A549 (cell line): Measurements from ENCODE around the gene SMG6.

Experiments used
- ATOH8 ChIP-seq: fragments of 250-450 bp; sonication (Bioruptor Pico); IDR thresholded peaks from 2 replicates; pipeline ENCODE4 v1.5.0; 2020; ENCODE audit warnings: low read depth, mild to moderate bottlenecking, moderate library complexity
- CTCF ChIP-seq: fragments of >200 bp; sonication (Bioruptor Twin); formaldehyde crosslinking; IDR thresholded peaks from 3 replicates; pipeline ENCODE4 v1.5.1; 2016
- EP300 ChIP-seq, 2 experiments: fragments of >200 bp; sonication (Bioruptor Twin); formaldehyde crosslinking; IDR thresholded peaks; 2 replicates in 1 of 2; 3 replicates in 1 of 2; pipeline ENCODE4 v1.6.1; 2016 to 2017
- FOSL2 ChIP-seq, 2 experiments: fragments of 450-650 bp in 1 of 2; fragments of >200 bp in 1 of 2; sonication (Bioruptor Twin) in 1 of 2; formaldehyde crosslinking; IDR thresholded peaks; 2 replicates each; pipeline versions ENCODE4 v1.5.0 to v1.6.1; 2016 to 2020; ENCODE audit warnings: mild to moderate bottlenecking in 1 of 2, moderate library complexity in 1 of 2
- KDM1A ChIP-seq: fragments of 200-600 bp; sonication (generic); IDR thresholded peaks from 2 replicates; pipeline ENCODE4 v1.6.1; 2016; ENCODE audit warnings: low read depth, mild to moderate bottlenecking
- KDM5A ChIP-seq: fragments of 200-600 bp; sonication (generic); IDR thresholded peaks from 2 replicates; pipeline ENCODE4 v1.6.1; 2016; ENCODE audit warnings: antibody characterized with exemption, mild to moderate bottlenecking
- RAD21 ChIP-seq, 2 experiments: fragments of >200 bp in 1 of 2; sonication (Bioruptor Twin) in 1 of 2; formaldehyde crosslinking in 1 of 2; IDR thresholded peaks in 1 of 2; conservative IDR thresholded peaks in 1 of 2; 2 replicates in 1 of 2; 3 replicates in 1 of 2; pipeline ENCODE4 v1.6.1; 2012 to 2018; ENCODE audit warnings: inconsistent platforms in 1 of 2
- TFCP2L1 ChIP-seq: fragments of 250-450 bp; sonication (Bioruptor Pico); IDR thresholded peaks from 2 replicates; pipeline ENCODE4 v1.5.0; 2021; ENCODE audit warnings: mild to moderate bottlenecking
- TP53 ChIP-seq: fragments of 250-450 bp; sonication (Bioruptor Pico); IDR thresholded peaks from 2 replicates; pipeline ENCODE4 v1.5.0; 2021; ENCODE audit warnings: mild to moderate bottlenecking, moderate library complexity
- TF ChIP-seq, protein P1 (sequence below): fragments of 200-600 bp; sonication (generic); IDR thresholded peaks from 2 replicates; pipeline ENCODE4 v1.6.1; 2016; ENCODE audit warnings: antibody characterized with exemption, mild to moderate bottlenecking, moderate library complexity

GRCh38 chr17:2034806-2035540 lies 268.6 kb downstream of the SMG6 start:
- TF ChIP-seq CTCF, result no peak
- TF ChIP-seq ATOH8, result no peak
- no peak for TF ChIP-seq TFCP2L1 (CRISPR knock-in tag)
- no peak for TF ChIP-seq KDM1A
- no peak for TF ChIP-seq EP300 (IDR thresholded peaks at IDR 0.05)
- no peak for TF ChIP-seq RAD21 (conservative IDR thresholded peaks at IDR 0.05 in 1 of 2, IDR thresholded peaks at IDR 0.05 in 1 of 2)
- TF ChIP-seq FOSL2 (IDR thresholded peaks at IDR 0.05), result no peak
- no peak for TF ChIP-seq FOSL2 (CRISPR knock-in tag; IDR thresholded peaks at IDR 0.05)
- TF ChIP-seq, protein P1, sequence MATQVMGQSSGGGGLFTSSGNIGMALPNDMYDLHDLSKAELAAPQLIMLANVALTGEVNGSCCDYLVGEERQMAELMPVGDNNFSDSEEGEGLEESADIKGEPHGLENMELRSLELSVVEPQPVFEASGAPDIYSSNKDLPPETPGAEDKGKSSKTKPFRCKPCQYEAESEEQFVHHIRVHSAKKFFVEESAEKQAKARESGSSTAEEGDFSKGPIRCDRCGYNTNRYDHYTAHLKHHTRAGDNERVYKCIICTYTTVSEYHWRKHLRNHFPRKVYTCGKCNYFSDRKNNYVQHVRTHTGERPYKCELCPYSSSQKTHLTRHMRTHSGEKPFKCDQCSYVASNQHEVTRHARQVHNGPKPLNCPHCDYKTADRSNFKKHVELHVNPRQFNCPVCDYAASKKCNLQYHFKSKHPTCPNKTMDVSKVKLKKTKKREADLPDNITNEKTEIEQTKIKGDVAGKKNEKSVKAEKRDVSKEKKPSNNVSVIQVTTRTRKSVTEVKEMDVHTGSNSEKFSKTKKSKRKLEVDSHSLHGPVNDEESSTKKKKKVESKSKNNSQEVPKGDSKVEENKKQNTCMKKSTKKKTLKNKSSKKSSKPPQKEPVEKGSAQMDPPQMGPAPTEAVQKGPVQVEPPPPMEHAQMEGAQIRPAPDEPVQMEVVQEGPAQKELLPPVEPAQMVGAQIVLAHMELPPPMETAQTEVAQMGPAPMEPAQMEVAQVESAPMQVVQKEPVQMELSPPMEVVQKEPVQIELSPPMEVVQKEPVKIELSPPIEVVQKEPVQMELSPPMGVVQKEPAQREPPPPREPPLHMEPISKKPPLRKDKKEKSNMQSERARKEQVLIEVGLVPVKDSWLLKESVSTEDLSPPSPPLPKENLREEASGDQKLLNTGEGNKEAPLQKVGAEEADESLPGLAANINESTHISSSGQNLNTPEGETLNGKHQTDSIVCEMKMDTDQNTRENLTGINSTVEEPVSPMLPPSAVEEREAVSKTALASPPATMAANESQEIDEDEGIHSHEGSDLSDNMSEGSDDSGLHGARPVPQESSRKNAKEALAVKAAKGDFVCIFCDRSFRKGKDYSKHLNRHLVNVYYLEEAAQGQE, result no peak
- TF ChIP-seq KDM5A, result no peak
- no peak for TF ChIP-seq TP53 (CRISPR knock-in tag)
